ENCODE measurements around the gene SMAP1.
A peak's percentile ranks its signal among the peaks of the same experiment; 100 is the strongest.

Gene SMAP1

DNA sequence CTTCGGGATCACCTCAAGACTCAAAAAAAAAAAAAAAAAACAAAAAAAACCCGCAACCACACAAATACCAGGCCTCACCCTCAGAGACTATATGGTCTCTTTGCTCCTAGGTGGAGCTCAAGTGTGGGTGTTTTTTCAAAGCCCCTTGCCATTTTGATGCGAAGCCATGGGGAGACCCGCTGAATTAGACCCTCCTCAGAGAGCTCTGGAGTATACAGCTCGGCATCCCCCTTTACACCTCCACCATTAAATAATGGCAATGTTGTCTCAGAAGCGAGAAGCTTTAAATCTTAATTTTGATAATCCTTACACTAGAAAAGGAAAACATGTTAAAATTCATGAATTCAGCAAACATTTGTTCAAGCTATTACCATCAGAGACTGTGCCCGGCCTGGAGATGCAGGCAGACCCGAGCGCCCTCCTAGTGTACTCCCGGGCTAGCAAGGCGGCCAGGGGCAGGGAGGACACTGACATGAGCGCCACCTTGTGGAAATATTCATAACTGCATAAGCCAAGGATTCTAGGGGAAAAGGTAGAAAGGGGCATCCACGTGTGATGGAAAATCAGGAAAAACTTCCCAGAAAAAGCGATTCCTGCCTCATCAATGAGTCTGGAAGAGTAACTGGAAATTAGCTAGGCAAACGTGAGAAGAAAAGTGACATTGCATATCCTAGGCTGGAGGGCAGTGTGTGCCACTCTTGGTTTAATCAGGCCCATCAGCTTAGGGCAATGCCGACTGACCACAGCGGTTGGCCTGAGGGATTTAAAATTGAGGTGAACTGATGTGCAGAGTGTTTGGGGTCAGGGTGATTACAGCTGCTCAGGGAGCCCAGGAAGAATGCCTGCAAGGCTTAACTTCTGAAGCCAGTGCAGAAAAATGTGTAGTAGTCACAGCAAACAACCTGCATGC, 216.6 kb downstream of the SMAP1 start:
- H3K27me3 ChIP-seq (ENCODE audit: insufficient read depth, poor library complexity, severe bottlenecking): no peaks in the 10 kb centered on the region
- no peak overlapping the region for H3K27ac ChIP-seq (ENCODE audit: poor library complexity, severe bottlenecking)
- H3K36me3 ChIP-seq (ENCODE audit: low read depth): no peaks in the 10 kb centered on the region
- H3K4me1 ChIP-seq (ENCODE audit: insufficient read depth, poor library complexity, severe bottlenecking): no peaks in the 10 kb centered on the region
- DNase-seq (ENCODE audit: low spot score): no peak
- H3K9me3 ChIP-seq (ENCODE audit: severe bottlenecking): no peaks in the 10 kb centered on the region
- TF ChIP-seq, protein P1, sequence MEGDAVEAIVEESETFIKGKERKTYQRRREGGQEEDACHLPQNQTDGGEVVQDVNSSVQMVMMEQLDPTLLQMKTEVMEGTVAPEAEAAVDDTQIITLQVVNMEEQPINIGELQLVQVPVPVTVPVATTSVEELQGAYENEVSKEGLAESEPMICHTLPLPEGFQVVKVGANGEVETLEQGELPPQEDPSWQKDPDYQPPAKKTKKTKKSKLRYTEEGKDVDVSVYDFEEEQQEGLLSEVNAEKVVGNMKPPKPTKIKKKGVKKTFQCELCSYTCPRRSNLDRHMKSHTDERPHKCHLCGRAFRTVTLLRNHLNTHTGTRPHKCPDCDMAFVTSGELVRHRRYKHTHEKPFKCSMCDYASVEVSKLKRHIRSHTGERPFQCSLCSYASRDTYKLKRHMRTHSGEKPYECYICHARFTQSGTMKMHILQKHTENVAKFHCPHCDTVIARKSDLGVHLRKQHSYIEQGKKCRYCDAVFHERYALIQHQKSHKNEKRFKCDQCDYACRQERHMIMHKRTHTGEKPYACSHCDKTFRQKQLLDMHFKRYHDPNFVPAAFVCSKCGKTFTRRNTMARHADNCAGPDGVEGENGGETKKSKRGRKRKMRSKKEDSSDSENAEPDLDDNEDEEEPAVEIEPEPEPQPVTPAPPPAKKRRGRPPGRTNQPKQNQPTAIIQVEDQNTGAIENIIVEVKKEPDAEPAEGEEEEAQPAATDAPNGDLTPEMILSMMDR (IDR thresholded peaks at IDR 0.05; ENCODE audit: poor library complexity, severe bottlenecking): peak; percentile 89
- H3K4me3 ChIP-seq (ENCODE audit: severe bottlenecking): no peak overlapping the region
- peak; percentile 70; the same call in 2 of the 3 replicates for ATAC-seq (ENCODE audit: low read depth)

DNA sequence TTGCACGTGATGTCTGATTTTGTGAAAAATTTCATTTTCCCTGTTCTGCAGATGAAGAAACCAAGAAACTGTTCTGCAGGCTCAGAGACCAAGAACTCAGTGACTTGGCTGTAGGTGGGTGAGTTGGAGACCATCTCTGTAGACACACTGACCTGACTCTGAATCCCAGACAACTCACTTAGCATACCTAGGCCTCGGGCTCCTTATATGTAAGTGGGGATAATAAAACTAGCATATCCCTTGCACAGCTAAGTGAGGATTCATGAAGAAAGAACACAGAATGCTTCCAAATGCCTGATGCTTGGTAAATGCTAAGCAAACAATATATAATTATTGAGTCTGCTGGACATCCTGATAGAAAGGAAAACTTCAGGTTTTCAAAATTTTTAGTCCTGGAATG, 218.4 kb downstream of the SMAP1 start:
- Histone ChIP-seq H3K4me1 (ENCODE audit: insufficient read depth, poor library complexity, severe bottlenecking) (no peaks in the 10 kb centered on the region), H3K9me3 (ENCODE audit: severe bottlenecking) (no peaks in the 10 kb centered on the region), H3K27me3 (ENCODE audit: insufficient read depth, poor library complexity, severe bottlenecking) (no peaks in the 10 kb centered on the region), H3K36me3 (ENCODE audit: low read depth) (no peaks in the 10 kb centered on the region), H3K4me3 (ENCODE audit: severe bottlenecking) (no peak overlapping the region), H3K27ac (ENCODE audit: poor library complexity, severe bottlenecking) (no peak overlapping the region)
- TF ChIP-seq, protein P1 (IDR thresholded peaks at IDR 0.05; ENCODE audit: poor library complexity, severe bottlenecking): no peak
- DNase-seq (ENCODE audit: low spot score) (no peak), ATAC-seq (ENCODE audit: low read depth) (no peak)

DNA sequence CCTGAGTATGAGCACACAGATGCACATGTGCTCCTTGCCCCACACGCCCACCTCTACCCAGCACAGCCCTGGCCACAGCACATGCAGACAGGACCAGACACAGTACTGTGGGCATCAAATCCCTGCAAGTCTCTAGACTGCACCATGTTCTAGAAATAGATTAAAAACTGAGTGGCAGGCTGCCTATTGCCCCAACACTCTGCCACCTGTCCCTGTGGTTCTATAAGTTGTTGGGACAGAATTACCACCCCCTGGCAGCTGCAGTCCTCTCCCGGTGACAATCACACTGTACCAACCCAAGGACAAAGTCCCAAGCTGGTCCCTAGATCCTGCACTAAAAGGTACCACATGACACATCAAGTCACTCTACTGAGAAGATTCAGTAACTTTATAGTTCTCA, 219.0 kb downstream of the SMAP1 start:
- Histone ChIP-seq H3K36me3 (ENCODE audit: low read depth) (no peaks in the 10 kb centered on the region), H3K27ac (ENCODE audit: poor library complexity, severe bottlenecking) (no peak overlapping the region), H3K4me1 (ENCODE audit: insufficient read depth, poor library complexity, severe bottlenecking) (no peaks in the 10 kb centered on the region), H3K27me3 (ENCODE audit: insufficient read depth, poor library complexity, severe bottlenecking) (no peaks in the 10 kb centered on the region), H3K4me3 (ENCODE audit: severe bottlenecking) (no peak overlapping the region), H3K9me3 (ENCODE audit: severe bottlenecking) (no peaks in the 10 kb centered on the region)
- no peak for DNase-seq (ENCODE audit: low spot score)
- TF ChIP-seq, protein P1 (IDR thresholded peaks at IDR 0.05; ENCODE audit: poor library complexity, severe bottlenecking): no peak
- no peak for ATAC-seq (ENCODE audit: low read depth)

DNA sequence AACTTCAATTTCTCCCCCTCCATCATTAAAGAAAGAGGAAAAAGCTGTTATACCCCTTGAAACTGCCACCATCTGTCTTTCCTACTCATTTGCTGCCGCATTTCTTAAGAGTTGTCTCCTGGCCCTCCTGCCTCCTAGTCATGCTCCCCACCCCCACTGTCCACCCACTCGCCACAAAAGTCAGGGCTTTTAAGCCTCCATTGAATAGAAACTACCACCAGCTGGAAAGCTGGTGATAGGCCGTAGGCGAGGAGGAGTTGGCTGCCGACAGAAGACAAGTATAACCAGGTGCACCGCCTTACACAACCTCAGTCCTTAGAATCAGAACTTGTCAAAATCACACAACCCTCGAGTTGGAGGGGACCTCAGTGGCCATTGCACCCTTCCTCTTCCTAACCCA, 221.6 kb downstream of the SMAP1 start:
- TF ChIP-seq, protein P1 (IDR thresholded peaks at IDR 0.05; ENCODE audit: poor library complexity, severe bottlenecking): no peak
- ATAC-seq (ENCODE audit: low read depth) (no peak), DNase-seq (ENCODE audit: low spot score) (no peak)
- H3K36me3 ChIP-seq (ENCODE audit: low read depth): no peaks in the 10 kb centered on the region
- no peaks in the 10 kb centered on the region for H3K27me3 ChIP-seq (ENCODE audit: insufficient read depth, poor library complexity, severe bottlenecking)
- no peak overlapping the region for H3K27ac ChIP-seq (ENCODE audit: poor library complexity, severe bottlenecking)
- H3K4me1 ChIP-seq (ENCODE audit: insufficient read depth, poor library complexity, severe bottlenecking): no peaks in the 10 kb centered on the region
- H3K4me3 ChIP-seq (ENCODE audit: severe bottlenecking): no peak overlapping the region
- H3K9me3 ChIP-seq (ENCODE audit: severe bottlenecking): no peaks in the 10 kb centered on the region

DNA sequence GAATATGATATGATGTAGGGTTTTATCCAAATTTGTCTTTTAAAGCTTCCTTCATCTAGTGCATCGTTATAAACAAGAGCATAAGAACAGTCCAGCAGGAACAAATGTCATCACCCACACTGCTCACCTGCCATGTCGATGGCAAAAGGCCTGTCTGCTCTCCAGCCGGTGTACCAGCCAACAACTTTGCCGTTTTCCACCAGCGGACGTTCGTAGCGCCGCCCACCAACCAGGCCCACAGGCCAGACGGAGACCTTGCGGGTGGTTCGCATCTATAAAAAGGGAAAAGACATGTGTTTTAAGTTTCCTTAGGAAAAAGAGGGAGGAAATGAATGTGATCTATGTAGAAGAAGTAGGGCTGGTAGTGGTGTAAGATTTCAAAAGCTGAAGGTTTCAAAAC, 226.3 kb downstream of the SMAP1 start:
- ATAC-seq (ENCODE audit: low read depth) (no peak), DNase-seq (ENCODE audit: low spot score) (no peak)
- Histone ChIP-seq H3K27ac (ENCODE audit: poor library complexity, severe bottlenecking) (no peak overlapping the region), H3K36me3 (ENCODE audit: low read depth) (no peaks in the 10 kb centered on the region), H3K9me3 (ENCODE audit: severe bottlenecking) (no peaks in the 10 kb centered on the region), H3K27me3 (ENCODE audit: insufficient read depth, poor library complexity, severe bottlenecking) (peaks cover 3% of the 10 kb centered on the region), H3K4me1 (ENCODE audit: insufficient read depth, poor library complexity, severe bottlenecking) (no peaks in the 10 kb centered on the region), H3K4me3 (ENCODE audit: severe bottlenecking) (no peak overlapping the region)
- TF ChIP-seq, protein P1 (IDR thresholded peaks at IDR 0.05; ENCODE audit: poor library complexity, severe bottlenecking): no peak
